Panc1 (cell line): Measurements from ENCODE around the gene TAF1A. TPM values are rescaled to one million over a fixed set of nuclear protein-coding genes. Genes with fewer than 3 reads are reported as not detected.

Source experiments
- ATAC-seq: fragments of 200-7000 bp; cut with Tn5 transposase; 2 replicates; pipeline ENCODE4 v1.9.1; 2020; ENCODE audit warnings: mild to moderate bottlenecking, moderate library complexity
- Bru-seq: library from RNA; stranded (reverse); fragments of 400-500 nt; gene quantifications from one replicate; lab custom pipeline; 2021; lab: Mats Ljungman, UMichigan
- BruChase-seq, 2 experiments: library from RNA; stranded (reverse); fragments of 400-500 nt; gene quantifications; one replicate each; lab custom pipeline; 2021; lab: Mats Ljungman, UMichigan
- BruUV-seq: library from RNA; stranded (reverse); fragments of 400-500 nt; replicated peaks from 2 replicates; lab custom pipeline; 2021; lab: Mats Ljungman, UMichigan
- CTCF ChIA-PET: fragments of 300-600 bp; sonication (Branson Sonifier 250); formaldehyde crosslinking; loops from one replicate; lab custom pipeline; 2022; ENCODE audit warnings: antibody characterized with exemption; lab: Charles Lee
- POLR2A ChIA-PET: fragments of 300-600 bp; sonication (Branson Sonifier 250); formaldehyde crosslinking; loops from one replicate; lab custom pipeline; 2022; ENCODE audit warnings: antibody characterized with exemption; lab: Charles Lee
- DNase-seq: peaks from one replicate; pipeline ENCODE4 v3.0.0-alpha.2; 2010; ENCODE audit warnings: low read depth, low spot score
- H3K27ac ChIP-seq: 2 replicates; pipeline ENCODE4 v1.5.1; 2011; ENCODE audit warnings: mild to moderate bottlenecking, low read length, inconsistent platforms
- H3K27me3 ChIP-seq: fragments of 200-500 bp; sonication (Bioruptor generic); 2 replicates; pipeline ENCODE4 v1.6.0; 2014; ENCODE audit warnings: low read length, inconsistent platforms; ENCODE audit not compliant: control insufficient read depth, insufficient read depth
- H3K36me3 ChIP-seq: fragments of 200-500 bp; sonication (Bioruptor generic); 2 replicates; pipeline ENCODE4 v1.5.1; 2014; ENCODE audit warnings: inconsistent platforms, mild to moderate bottlenecking, low read length, moderate library complexity; ENCODE audit not compliant: control insufficient read depth, insufficient read depth
- H3K4me1 ChIP-seq: 2 replicates; pipeline ENCODE4 v1.5.1; 2011; ENCODE audit warnings: inconsistent platforms, mild to moderate bottlenecking, low read length, moderate library complexity; ENCODE audit not compliant: control insufficient read depth, insufficient read depth
- H3K4me3 ChIP-seq, 2 experiments: 2 replicates each; pipeline ENCODE4 v1.5.1; 2011 to 2012; ENCODE audit warnings: low read depth in 2 of 2, low read length in 2 of 2, mild to moderate bottlenecking in 2 of 2, inconsistent platforms in 1 of 2, moderate library complexity in 1 of 2
- H3K9me3 ChIP-seq: fragments of 200-500 bp; sonication (Bioruptor generic); 2 replicates; pipeline ENCODE4 v1.5.1; 2014; ENCODE audit warnings: low read depth, mild to moderate bottlenecking, inconsistent platforms, low read length, moderate library complexity; ENCODE audit not compliant: control insufficient read depth, insufficient read depth
- POLR2AphosphoS5 ChIP-seq: IDR thresholded peaks from 2 replicates; pipeline ENCODE4 v1.6.1; 2012; ENCODE audit warnings: mild to moderate bottlenecking, low read depth, low read length, moderate library complexity
- REST ChIP-seq, 2 experiments: IDR thresholded peaks; 2 replicates each; pipeline ENCODE4 v1.6.1; 2011 to 2012; ENCODE audit warnings: low read depth in 2 of 2, control low read depth in 1 of 2, low read length in 1 of 2, mild to moderate bottlenecking in 1 of 2, moderate library complexity in 1 of 2; ENCODE audit not compliant: insufficient read depth in 1 of 2
- SIN3A ChIP-seq: IDR thresholded peaks from 2 replicates; pipeline ENCODE4 v1.6.1; 2012; ENCODE audit warnings: low read depth, mild to moderate bottlenecking, low read length, moderate library complexity, borderline replicate concordance; ENCODE audit not compliant: insufficient read depth
- TCF7L2 ChIP-seq: IDR thresholded peaks from 2 replicates; pipeline ENCODE4 v1.6.1; 2011; ENCODE audit warnings: mild to moderate bottlenecking, low read depth, low read length, inconsistent platforms
- in situ Hi-C: cut with HindIII; loops from 2 replicates; pipeline ENCODE4 v1.10.0; 2016; ENCODE audit warnings: low sequenced_read_pairs, low pct_unique_long_range_greater_than_20kb
- intact Hi-C: fragments of 100-400 bp; cut with micrococcal nuclease; formaldehyde crosslinking; loops from one replicate; pipeline ENCODE4 v1.10.0; 2022; ENCODE audit not compliant: unreplicated experiment
- long read RNA-seq: library from polyadenylated mRNA; unstranded; transcript quantifications from one replicate; pipeline ENCODE4 v2.0.0, GENCODE V29; 2021; ENCODE audit not compliant: unreplicated experiment
- polyA plus RNA-seq: library from polyadenylated mRNA; unstranded; fragments of >200 nt; gene quantifications from one replicate; pipeline ENCODE4 v1.2.1, GENCODE V29; 2012; ENCODE audit warnings: missing spikeins; ENCODE audit not compliant: insufficient read length
- total RNA-seq: library from RNA; stranded (reverse); gene quantifications from one replicate; pipeline ENCODE4 v1.2.1, GENCODE V29; 2021; ENCODE audit not compliant: unreplicated experiment
- TF ChIP-seq, protein P1 (sequence below): fragments of 450-650 bp; IDR thresholded peaks from 2 replicates; pipeline ENCODE4 v1.5.1; 2017; ENCODE audit warnings: mild to moderate bottlenecking

TAF1A gene
- 11.6 TPM for total RNA-seq
- polyA plus RNA-seq, result 2.9 TPM
- percentile 81 among the genes with signal in this experiment for Bru-seq, nascent RNA
- percentile 73 among the genes with signal in this experiment for BruChase-seq, experiment 1, labeled RNA remaining after a 2-hour chase
- percentile 63 among the genes with signal in this experiment for BruChase-seq, experiment 2, labeled RNA remaining after a 6-hour chase
- long read RNA-seq, transcript TAF1A-202 (11 exons, 1,894 nt), result major isoform, 6 of 13 reads
- long read RNA-seq, partial matches to known transcripts, result 2 of 13 reads
- long read RNA-seq, other reads (novel, unspliced or antisense), result 5 of 13 reads

DNA sequence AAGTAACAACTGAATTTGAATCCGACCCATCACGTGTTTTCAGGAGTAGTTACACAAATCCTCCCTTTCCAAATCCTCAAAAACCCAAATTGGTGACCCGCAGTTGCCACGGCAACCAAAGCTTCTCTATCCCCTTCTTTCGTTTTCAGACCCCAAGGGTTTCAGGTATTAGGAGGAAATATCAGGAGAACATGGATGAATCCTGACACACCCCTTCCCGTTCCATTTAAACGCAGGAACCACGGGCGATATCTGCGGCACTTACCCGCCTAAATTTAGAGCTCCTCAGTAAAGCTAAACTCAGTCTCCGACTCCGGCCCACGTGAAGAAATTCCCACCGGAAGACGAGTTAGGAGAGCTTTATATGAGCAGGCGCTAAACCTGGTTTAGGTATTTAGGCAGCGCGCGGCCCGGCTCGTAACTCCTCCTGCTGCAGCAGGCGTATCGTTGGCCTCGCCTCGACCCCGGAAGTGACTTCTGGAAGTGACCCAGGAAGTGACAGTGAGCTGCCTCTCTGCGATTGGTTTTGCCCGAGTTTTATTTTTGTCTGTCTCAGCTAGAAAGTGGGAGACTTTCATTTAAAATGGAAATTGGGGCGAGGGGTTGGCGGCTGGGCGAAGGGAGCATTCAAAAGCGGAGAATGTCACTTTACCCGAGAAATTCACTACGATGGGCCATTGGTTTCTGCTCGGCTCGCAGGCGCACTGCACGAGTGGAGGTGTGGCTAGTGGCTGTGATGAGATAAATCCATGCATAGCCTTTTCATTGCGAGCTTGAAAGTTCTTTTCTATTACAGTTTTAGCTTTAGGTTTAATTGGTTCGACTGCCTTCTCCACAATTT lies at the start of gene TAF1A:
Gene TAF1A (minus strand): TSS at position 472 of the 841 bp plus-strand sequence.
- in situ Hi-C loops, result loop anchor here (5.0 kb wide), 1 partner anchor 33 kb away; no protein-coding TSS in a partner anchor
- peaks cover 22% of the 10 kb centered on the region for H3K4me1 ChIP-seq
- intact Hi-C loops, result no loop called here
- ATAC-seq (peak; percentile 100), DNase-seq (peak; percentile 71)
- H3K27me3 ChIP-seq, result no peaks in the 10 kb centered on the region
- ChIA-PET POLR2A (interaction anchor here (0.6 to 0.9 kb wide), 2 partner anchors 27 to 56 kb away, joined by 5 to 9 read pairs; no protein-coding TSS in a partner anchor), CTCF (interaction anchor here (0.6 to 2.7 kb wide), 3 partner anchors 9 to 45 kb away, joined by 3 to 9 read pairs (median 5); no protein-coding TSS in a partner anchor)
- no peaks in the 10 kb centered on the region for H3K9me3 ChIP-seq
- H3K27ac ChIP-seq, result peak within 1 kb of the TSS; percentile 97
- TF ChIP-seq SIN3A (no peak; the same call in 1 of the 2 replicates), POLR2AphosphoS5 (0 out of 2 replicates have a peak, but pooled peaks have one; percentile 75), TCF7L2 (no peak), REST (IDR thresholded peaks at IDR 0.05; ENCODE audit: insufficient read depth in 1 of 2, low read depth in 2 of 2, low read length in 1 of 2) (no peak)
- peak within 1 kb of the TSS; percentile 94 to 98 for H3K4me3 ChIP-seq
- BruUV-seq, result TSS peak; percentile 87
- peaks cover 22% of the 10 kb centered on the region for H3K36me3 ChIP-seq

DNA sequence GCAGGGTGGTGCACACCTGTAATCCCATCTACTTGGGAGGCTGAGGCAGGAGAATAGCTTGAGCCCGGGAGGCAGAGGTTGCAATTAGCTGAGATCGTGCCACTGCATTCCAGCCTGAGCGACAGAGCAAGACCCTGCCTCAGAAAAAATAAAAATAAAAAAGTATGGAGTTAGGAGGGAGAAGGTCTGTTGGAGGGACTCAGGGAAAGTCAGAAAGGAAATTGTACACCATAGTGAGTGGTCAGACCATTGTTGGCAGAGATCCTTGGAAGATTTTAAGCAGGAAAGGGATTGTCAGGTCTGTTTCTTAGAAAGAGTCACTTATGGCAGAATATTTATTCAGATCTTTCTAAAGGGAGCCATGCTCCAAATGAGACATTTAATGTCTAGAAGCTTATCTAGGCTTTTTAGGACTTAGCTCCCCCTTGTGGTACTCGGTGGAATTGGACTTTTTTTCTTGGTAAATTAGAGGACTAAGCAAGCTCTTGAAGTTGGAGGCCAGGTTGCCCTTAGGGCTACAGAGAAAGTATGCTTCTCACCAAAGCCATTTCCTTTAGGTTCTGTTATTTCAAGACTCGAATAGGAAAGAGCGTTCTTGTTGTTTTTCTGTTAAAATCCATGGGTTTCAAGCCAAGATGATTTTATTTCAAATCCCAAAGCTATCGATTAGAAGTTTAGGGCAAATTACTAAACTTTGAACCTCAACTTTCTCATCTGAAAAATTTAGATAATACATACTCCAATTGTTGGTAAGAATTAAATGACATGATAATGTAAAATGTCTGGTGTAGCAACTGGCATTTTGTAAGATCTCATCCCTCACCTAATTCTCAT lies 44.7 kb upstream of the TAF1A start:
- Histone ChIP-seq H3K4me1 (no peaks in the 10 kb centered on the region), H3K4me3 (no peak overlapping the region), H3K27me3 (no peaks in the 10 kb centered on the region), H3K36me3 (no peaks in the 10 kb centered on the region), H3K27ac (no peak overlapping the region), H3K9me3 (no peaks in the 10 kb centered on the region; the same call in 1 of the 2 replicates)
- intact Hi-C loops, result loop anchor here (1.0 kb wide), 1 partner anchor 169 kb away; no protein-coding TSS in a partner anchor
- BruUV-seq, result no TSS peak
- ChIA-PET CTCF (interaction anchor here (0.9 to 3.0 kb wide), 9 partner anchors 9 to 340 kb away, joined by 3 to 34 read pairs (median 4); partner anchors contain the start of gene TAF1A), POLR2A (interaction anchor here (1.0 kb wide), 1 partner anchor 68 kb away, joined by 3 read pairs; no protein-coding TSS in a partner anchor)
- DNase-seq (peak; percentile 91), ATAC-seq (peak; percentile 94)
- no peak for TF ChIP-seq POLR2AphosphoS5
- TF ChIP-seq, protein P1, sequence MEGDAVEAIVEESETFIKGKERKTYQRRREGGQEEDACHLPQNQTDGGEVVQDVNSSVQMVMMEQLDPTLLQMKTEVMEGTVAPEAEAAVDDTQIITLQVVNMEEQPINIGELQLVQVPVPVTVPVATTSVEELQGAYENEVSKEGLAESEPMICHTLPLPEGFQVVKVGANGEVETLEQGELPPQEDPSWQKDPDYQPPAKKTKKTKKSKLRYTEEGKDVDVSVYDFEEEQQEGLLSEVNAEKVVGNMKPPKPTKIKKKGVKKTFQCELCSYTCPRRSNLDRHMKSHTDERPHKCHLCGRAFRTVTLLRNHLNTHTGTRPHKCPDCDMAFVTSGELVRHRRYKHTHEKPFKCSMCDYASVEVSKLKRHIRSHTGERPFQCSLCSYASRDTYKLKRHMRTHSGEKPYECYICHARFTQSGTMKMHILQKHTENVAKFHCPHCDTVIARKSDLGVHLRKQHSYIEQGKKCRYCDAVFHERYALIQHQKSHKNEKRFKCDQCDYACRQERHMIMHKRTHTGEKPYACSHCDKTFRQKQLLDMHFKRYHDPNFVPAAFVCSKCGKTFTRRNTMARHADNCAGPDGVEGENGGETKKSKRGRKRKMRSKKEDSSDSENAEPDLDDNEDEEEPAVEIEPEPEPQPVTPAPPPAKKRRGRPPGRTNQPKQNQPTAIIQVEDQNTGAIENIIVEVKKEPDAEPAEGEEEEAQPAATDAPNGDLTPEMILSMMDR, result peak; percentile 88
- in situ Hi-C loops, result no loop called here
